Mucosa of descending colon (tissue), 3 donors: ENCODE results near the gene SAA4. TPM values are rescaled to one million over a fixed set of nuclear protein-coding genes. Genes with fewer than 3 reads are reported as not detected.
"Not testable (repeated sequence)": the region's sequence is repeated elsewhere in the genome, so short reads cannot be mapped to it uniquely, and the experiment has no call there.

ENCODE experiments used
- ATAC-seq: fragments of 200-7000 bp; cut with Tn5 transposase; one replicate; pipeline ENCODE4 v1.9.1; 2020; ENCODE audit warnings: mild to moderate bottlenecking, moderate library complexity
- DNase-seq, 3 donors: peaks; one replicate each; pipeline ENCODE4 v3.0.0-alpha.2; 2020
- H3K36me3 ChIP-seq: fragments of 200-600 bp; one replicate; pipeline ENCODE4 v1.8.0; 2021; ENCODE audit warnings: low read depth, mild to moderate bottlenecking
- H3K4me1 ChIP-seq: fragments of 200-600 bp; one replicate; pipeline ENCODE4 v1.8.0; 2021; ENCODE audit warnings: low read depth, mild to moderate bottlenecking
- H3K4me3 ChIP-seq: fragments of 200-600 bp; one replicate; pipeline ENCODE4 v1.8.0; 2021; ENCODE audit warnings: mild to moderate bottlenecking
- H3K9me3 ChIP-seq: fragments of 200-600 bp; one replicate; pipeline ENCODE4 v1.8.0; 2021; ENCODE audit warnings: mild to moderate bottlenecking
- intact Hi-C, 2 donors: fragments of 100-400 bp; cut with DNase I in 1 of 2; cut with micrococcal nuclease in 1 of 2; formaldehyde crosslinking; loops; one replicate each; pipeline versions ENCODE4 v1.11.0 to v1.11.1; 2022; cut with DNase I, micrococcal nuclease
- total RNA-seq, 3 donors: library from RNA; stranded (reverse); fragmentation: NEBNext Ultra II Directional in 2 of 3; extraction: Animal tissue kit (Norgen Biotek cat#: 25700) in 2 of 3; gene quantifications; one replicate each; pipeline versions ENCODE4 v1.2.1 to v1.2.4, GENCODE V29; 2021 to 2023
- TF ChIP-seq, protein P1 (sequence below): fragments of 200-600 bp; IDR thresholded peaks from one replicate; pipeline ENCODE4 v1.8.0; 2022; ENCODE audit warnings: antibody characterized with exemption, mild to moderate bottlenecking
- donor health status: DM: no; HTN: no; CAD: no; lungs with moderate emphysema.
- donor health status: DM: no; HTN: no; CAD: no.
- donor health status: DM: no; HTN: yes; CAD: no.

Gene SAA4
- total RNA-seq, 3 donors from 2014 or later = not detected

DNA sequence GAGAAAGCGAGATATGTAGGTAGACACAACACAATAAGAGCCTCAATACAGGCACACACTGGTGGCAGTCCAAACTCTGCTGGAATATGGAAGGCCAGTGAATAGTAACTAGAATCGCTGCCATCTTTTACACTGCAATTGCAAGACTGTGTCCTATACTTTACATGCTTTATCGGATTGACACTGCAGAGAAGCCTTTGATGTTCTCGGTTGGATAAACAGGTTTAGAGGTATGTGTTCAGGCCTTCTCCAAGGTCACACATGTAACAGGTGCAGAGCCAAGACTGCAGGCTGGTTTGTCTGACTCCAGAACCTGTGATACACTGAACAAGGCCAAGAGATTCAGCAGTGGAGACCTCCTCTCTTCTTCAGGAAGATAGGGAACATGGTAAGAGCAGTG lies 34.6 kb upstream of the SAA4 start:
- no peak for DNase-seq
- TF ChIP-seq, protein P1, sequence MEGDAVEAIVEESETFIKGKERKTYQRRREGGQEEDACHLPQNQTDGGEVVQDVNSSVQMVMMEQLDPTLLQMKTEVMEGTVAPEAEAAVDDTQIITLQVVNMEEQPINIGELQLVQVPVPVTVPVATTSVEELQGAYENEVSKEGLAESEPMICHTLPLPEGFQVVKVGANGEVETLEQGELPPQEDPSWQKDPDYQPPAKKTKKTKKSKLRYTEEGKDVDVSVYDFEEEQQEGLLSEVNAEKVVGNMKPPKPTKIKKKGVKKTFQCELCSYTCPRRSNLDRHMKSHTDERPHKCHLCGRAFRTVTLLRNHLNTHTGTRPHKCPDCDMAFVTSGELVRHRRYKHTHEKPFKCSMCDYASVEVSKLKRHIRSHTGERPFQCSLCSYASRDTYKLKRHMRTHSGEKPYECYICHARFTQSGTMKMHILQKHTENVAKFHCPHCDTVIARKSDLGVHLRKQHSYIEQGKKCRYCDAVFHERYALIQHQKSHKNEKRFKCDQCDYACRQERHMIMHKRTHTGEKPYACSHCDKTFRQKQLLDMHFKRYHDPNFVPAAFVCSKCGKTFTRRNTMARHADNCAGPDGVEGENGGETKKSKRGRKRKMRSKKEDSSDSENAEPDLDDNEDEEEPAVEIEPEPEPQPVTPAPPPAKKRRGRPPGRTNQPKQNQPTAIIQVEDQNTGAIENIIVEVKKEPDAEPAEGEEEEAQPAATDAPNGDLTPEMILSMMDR = no peak
- intact Hi-C loops = no loop called here
- Histone ChIP-seq H3K36me3 (no peaks in the 10 kb centered on the region), H3K9me3 (no peaks in the 10 kb centered on the region), H3K4me3 (no peak overlapping the region), H3K4me1 (no peaks in the 10 kb centered on the region)
- ATAC-seq = no peak

DNA sequence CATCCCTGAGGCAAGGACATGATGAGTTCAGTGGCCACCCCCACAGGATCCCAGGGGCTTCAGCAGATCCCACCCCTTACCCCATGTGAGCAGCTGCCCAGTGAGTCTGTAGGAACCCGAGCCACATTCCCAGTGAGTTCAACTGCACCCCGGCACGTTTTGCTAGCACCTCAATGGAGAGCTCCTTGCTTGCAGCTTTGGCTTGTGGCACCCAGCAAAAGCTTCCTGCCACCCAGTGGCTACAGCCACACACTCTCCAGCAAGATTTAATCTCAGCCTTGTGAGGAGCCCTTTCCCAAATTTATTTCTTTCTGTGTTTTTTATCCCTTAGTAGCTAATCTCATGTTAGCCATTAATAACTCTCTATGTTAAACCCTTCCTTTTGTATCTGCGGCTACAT lies 33.5 kb upstream of the SAA4 start:
- no peaks in the 10 kb centered on the region for H3K36me3 ChIP-seq
- ATAC-seq = no peak
- no peak overlapping the region for H3K4me3 ChIP-seq
- no peaks in the 10 kb centered on the region for H3K9me3 ChIP-seq
- H3K4me1 ChIP-seq = no peaks in the 10 kb centered on the region
- intact Hi-C loops = no loop called here
- TF ChIP-seq, protein P1 = no peak
- DNase-seq = no peak

DNA sequence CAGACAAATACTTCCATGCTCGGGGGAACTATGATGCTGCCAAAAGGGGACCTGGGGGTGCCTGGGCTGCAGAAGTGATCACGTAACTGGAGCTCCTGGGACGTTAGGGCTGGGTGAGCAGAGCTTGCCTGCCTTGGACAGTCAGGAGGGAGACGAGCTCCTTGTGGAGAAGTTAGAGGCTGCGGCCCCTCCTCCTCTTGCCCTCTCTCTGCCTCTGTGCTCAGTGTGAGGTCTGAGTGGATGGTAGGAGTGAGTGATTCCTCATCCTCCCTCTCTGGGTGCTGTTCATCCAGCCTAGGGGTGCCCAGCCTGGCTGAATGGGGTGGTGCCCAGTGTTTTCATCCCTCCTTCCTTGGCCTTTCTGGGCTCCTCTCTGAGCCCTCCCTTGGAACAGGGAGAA lies 32.6 kb upstream of the SAA4 start:
- H3K36me3 ChIP-seq, intact Hi-C loops, H3K9me3 ChIP-seq, H3K4me1 ChIP-seq, H3K4me3 ChIP-seq, ATAC-seq, DNase-seq: not testable (repeated sequence)

DNA sequence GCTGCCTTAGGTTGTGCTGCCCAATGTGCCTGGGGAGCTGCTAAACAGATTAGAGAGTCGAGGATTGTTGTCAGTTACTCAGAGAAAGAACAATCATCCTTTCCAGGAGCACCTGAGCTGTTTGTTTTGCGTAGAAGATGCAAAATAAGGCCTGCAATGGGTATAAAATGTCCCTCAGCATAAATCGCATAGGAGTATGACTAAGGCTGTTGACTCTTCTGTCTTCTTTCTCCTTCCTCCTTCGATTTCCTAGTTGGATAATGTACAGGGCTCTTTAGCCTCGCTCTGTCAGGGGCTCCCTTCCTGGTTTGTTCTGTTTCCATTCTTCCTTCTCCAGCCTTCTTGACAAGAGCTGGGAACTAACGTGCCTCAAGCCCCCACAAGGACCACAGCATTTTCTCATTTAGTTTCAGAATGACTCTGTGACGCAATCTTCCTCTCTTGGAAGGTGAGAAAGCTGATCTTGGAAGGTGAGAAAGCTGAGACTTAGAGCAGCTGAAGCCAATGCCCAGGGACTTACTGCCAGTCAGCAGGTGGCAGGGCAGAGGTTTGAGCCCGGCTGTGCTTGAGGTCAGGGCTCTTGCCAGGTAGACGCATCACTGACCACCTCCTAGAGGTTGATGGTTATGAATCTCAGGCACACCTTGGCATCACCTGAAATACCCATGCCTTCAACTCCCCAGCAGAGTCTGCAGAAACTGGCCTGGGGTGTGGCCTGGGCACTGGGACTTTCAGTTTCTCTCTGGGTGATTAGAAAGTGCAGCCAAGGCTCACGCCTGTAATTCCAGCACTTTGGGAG lies 30.9 kb upstream of the SAA4 start:
- H3K36me3 ChIP-seq, DNase-seq, intact Hi-C loops, H3K9me3 ChIP-seq, H3K4me3 ChIP-seq, H3K4me1 ChIP-seq: not testable (repeated sequence)
- ATAC-seq = peak; percentile 96

DNA sequence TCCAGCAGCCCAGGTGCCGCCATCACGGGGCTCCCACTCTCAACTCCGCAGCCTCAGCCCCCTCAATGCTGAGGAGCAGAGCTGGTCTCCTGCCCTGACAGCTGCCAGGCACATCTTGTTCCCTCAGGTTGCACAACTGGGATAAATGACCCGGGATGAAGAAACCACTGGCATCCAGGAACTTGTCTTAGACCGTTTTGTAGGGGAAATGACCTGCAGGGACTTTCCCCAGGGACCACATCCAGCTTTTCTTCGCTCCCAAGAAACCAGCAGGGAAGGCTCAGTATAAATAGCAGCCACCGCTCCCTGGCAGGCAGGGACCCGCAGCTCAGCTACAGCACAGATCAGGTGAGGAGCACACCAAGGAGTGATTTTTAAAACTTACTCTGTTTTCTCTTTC lies 29.3 kb upstream of the SAA4 start, which contains the start of gene SAA1:
Gene SAA1, plus strand, starts transcription at position 316 of the 400 bp plus-strand sequence. CDS start 624 bp downstream, outside the sequence.
- Histone ChIP-seq H3K36me3 (no peaks in the 10 kb centered on the region), H3K4me1 (no peaks in the 10 kb centered on the region), H3K4me3 (no peak within 1 kb of the TSS), H3K9me3 (no peaks in the 10 kb centered on the region)
- intact Hi-C loops = no loop called here
- no peak for DNase-seq
- peak; percentile 5 for ATAC-seq
- TF ChIP-seq, protein P1 = no peak

DNA sequence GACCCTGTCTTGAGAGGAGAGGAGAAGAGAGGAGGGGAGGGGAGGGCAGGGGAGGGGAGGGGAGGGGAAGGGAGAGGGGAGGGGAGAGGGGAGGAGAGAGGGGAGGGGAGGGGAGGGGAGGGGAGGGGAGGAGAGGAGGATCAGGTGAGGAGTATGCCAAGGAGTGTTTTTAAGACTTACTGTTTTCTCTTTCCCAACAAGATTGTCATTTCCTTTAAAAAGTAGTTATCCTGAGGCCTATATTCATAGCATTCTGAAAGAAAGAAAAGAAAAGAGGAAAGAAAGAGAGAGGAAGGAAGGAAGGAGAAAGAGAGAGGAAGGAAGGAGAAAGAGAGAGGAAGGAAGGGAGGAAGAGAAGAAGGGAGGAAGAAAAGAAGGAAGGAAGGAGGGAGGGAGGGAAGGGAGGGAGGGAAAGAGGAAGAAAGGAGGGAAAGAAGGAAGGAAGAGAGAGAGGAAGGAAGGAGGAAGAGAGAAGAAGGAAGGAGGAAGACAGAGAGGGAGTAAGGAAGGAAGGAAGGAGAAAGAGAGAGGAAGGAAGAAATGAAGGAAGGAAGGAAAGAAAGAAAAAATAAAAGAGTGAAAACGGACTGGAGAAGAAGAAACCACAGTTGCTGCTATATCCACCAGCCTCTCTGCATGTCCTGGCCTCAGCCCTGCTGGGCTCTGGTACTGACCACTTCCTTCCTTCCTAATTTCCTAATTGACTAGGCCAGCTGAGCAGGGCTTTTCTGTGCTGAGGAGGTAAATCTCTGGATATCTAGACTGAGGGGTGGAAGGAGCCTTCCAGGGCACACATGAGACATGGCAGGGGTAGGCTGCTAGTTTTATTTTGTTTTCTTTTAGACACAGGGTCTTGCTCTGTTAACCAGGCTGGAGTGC lies 28.3 kb upstream of the SAA4 start:
- TF ChIP-seq, protein P1 = no peak
- intact Hi-C loops = no loop called here
- no peak for ATAC-seq

More for the DNA sequence above, 28.3 kb upstream of the SAA4 start:
- no peak for DNase-seq
- Histone ChIP-seq H3K9me3 (no peaks in the 10 kb centered on the region), H3K4me3 (no peak overlapping the region), H3K4me1 (no peaks in the 10 kb centered on the region), H3K36me3 (no peaks in the 10 kb centered on the region)
